HG03565 (cell line): ENCODE measurements around the gene ARHGEF7.

Experiments used
- ATAC-seq: cut with Tn5 transposase; IDR thresholded peaks from one replicate; pipeline ENCODE4 v1.9.1; 2021; ENCODE audit warnings: mild to moderate bottlenecking, moderate library complexity; ENCODE audit not compliant: unreplicated experiment

The ARHGEF7 gene

DNA sequence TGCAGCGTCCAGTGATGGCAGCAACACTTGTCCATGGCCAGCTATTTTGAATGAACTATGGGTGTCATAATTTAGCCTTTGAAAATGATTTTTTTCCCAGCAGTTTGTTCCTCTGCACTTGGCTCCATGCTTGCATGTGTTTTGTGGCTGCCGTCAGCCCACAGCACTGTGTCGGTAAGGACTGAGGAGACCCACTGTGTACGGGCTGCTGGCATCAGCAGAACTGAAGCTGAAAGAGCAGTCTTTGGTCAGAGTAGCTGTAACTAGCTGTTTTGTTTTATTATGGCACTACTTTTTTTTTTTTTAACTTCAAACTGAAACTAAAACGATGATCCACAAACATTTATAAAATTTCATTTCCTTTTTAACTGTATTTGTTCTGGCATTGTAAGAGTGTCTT, 155.0 kb downstream of the ARHGEF7 start:
- no peak for ATAC-seq

DNA sequence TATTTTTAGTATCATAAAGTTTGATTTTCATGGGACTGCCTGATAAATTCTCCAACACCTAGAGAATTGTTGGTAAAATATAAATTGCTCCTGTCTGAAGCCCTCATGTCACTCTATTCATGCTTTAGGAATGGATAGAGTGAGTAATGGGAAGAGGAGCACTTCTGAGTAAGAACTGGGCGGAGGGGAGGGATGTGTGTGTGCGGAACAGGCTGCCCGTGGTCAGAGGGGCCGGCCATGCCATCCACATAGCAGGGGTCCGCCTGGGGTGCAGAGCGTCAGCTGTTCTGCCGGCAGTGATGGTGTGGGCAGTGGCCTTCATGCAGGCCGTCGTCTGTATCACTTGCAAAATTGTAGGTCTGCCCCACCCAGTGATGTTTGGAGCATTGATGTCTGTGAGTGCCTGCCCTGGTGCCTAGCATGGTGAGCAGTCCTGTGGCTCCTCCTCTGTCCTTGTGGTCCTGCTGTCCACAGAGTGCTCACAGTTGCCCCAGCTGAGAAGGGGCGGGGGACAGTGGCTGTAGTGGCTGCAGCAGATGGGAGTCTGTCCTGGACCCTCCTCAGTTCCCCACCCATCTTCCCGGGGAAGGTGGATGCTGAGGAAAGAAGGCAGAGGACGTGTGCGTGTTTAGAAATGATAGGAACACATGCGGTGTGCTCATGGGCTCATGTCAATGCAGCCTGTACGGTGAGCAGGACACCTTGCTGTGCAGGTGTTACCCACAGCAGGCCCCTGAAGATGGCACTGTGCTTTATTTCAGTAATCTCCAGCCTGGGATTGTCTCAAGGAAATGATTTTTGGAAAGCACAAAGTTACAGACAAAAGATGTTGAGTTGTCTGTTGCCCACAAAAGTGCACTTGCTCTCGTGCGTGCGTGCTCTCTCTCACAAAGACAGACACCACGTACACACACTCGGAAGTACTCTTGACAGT, 155.9 kb downstream of the ARHGEF7 start:
- ATAC-seq, result no peak

DNA sequence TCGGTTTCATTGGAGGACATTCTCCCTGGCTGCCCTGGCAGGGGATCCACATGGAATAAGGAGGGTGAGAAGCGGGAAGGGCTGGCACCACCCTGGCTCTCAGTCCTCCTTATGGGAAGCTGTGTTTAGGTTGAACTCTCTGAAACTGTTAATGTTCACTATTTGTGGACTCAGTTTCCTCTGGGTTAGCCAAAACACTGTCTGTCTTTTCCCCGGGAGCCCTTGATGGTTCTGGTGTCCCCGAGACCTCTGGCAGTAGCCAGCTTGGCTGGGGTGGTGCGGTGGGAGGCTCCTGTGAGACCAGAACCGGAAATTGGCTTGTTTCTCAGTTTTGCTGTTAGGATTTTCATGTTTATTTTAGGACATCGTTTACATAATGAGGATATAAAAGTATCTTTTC, 157.0 kb downstream of the ARHGEF7 start:
- no peak for ATAC-seq

DNA sequence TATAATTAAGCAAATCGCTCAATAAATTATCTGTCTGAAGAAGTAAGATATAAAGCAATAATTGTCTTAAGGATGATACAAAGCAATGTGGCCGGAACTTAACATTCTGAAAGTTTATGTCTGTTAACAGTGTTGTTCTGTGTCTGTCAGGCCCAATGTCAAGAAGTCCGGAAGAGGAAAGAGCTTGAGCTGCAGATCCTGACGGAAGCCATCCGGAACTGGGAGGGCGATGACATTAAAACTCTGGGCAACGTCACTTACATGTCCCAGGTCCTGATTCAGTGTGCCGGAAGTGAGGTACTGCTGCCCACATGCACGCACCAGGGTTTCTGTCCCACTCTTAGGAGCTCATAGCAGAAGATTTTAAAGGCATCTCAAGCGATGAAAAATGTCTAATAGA, 160.3 kb downstream of the ARHGEF7 start:
- no peak for ATAC-seq

DNA sequence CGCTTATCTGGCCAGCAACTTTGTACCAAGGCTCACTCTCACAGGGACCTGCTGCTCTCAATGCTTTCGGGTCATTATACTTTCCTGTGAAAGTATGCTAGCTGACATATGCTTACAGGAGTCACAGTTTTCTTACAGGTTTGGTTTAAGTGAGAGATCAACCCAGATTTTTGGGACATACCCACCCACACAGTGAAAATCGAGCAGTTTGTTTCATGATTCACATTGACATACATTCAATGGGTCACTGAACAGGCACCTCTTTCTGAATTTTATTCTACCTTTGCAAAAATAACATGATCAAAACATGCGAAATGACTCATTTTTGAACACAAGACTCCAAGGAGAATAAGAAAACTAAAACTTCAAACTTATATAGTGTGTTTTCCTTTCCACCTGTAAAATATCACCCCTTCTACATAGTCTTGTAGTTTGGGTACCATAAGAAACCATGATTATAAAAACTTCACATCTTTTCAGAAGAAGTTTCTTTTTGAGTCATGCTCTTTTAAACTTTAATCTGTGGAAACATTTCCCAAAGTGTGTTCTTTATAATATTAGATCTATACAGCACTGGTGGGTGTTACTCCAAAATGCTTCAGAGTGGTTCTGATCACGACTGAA, 161.0 kb downstream of the ARHGEF7 start:
- ATAC-seq, result no peak

DNA sequence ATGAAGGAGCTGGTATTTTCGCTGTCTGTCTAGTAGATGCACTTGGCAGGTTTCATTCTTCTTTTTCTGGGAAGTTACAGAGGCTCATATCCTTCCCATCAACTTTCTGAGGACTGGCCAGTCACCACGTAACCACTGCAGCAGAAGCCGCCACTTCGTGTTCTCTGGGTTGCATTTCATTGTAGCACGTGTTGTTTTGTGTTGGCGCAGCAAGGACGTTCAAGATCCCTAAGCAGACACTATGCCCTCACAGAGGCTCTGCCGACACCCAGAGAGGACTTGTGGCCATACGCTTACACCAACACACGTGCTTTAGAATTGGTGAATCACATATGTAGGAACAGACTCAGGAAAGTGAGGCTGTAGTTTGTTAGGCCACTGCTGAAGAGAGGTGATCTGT, 163.1 kb downstream of the ARHGEF7 start:
- ATAC-seq, result no peak

DNA sequence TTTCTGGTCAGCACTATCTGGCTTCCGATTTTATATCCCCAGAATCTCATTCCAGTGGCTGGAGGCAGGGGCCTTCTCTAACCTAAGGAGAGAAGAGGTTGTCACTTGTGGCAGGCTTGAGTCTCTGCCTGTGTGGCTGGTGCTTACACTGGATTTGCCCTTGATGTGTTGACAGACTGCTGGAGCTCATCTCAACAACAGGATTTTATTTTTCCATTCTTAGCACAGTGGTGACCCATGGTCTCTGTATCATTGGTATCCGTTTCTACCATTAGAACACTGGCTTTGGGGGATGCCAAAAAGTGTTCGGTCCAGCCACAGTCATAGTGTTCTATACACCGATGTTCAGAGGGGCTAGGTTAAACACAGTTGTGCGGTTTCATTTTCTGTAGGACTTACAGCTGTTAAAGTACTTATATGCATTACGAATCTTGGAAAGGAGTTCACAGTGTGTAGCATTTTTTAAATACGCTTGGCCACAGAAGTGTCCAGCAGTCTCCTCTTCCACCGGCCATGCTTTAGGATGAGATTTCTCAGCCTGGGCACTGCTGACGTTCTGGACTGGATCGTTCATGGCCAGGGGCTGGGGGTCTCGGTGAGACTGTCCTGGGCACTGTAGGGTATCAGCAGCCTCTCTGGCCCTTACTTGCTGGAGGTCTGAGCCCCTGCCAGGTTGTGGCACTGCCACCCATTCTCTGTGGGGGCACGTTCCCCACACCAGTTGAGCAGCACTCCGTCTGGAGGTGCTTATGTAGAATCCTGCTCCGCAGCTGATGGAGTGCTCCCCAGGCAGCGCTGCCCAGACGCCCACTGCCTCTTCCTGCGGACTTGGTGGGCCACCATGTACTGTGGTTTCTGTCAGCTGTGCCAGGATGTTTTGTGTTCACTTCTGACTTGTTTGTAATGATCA, 163.9 kb downstream of the ARHGEF7 start:
- ATAC-seq, result no peak

DNA sequence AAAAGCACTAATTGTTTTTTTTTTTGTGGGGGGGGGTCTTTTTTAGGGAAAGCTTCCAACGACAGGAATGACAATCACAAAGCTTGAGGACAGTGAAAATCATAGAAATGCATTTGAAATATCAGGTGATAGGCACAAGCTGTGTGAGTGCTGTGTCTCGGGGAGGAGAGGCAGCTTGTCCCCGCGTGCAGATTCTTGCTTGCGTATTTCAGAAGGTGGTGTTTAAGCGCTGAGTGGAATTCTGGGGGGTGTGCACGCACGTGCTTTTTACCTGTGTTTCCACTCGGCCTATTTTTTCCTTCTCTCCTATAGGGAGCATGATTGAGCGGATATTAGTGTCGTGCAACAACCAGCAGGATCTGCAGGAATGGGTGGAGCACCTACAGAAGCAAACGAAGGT, 165.1 kb downstream of the ARHGEF7 start:
- no peak for ATAC-seq

DNA sequence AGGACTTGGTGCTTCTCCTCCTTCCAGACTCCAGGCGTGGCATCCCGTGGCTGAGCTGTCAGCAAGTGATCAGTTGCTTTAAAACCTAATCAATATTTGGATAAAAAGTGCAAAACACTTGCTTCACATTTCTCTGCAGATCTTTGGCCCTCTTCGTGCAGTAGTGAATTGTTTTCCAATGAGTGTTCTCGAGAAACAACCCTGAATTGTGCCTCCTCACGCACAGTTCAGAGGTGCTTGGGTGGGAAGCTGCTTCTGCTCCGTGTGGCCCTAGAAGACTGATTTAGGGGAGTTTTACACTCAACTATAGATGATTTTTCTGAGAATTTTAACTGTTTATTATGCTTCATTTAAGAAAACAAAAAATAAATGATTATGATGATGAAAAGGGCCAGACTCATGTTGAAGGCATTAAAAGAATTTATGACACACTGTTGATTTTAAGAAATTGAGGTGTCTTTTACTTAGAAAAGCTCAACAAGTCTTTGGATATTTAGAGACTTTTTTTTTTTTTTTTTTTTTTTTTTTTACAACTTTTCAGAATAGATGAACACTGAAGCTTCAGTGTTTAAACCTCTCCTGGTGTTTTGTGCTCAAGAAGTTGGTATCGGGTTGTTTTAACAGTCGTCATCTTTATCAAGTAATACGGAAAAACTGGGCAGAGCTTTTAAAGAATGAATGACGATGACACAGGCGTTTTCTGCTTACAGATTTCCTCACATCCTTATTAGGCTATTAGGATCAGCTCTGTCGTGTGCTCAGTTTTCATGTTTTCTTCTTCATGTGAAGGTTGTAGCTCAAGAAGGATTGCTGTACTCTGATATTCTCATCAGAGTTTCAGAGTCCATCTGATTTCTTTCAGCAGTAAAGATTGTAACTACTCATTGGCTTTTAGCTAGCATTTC, 165.8 kb downstream of the ARHGEF7 start:
- no peak for ATAC-seq

DNA sequence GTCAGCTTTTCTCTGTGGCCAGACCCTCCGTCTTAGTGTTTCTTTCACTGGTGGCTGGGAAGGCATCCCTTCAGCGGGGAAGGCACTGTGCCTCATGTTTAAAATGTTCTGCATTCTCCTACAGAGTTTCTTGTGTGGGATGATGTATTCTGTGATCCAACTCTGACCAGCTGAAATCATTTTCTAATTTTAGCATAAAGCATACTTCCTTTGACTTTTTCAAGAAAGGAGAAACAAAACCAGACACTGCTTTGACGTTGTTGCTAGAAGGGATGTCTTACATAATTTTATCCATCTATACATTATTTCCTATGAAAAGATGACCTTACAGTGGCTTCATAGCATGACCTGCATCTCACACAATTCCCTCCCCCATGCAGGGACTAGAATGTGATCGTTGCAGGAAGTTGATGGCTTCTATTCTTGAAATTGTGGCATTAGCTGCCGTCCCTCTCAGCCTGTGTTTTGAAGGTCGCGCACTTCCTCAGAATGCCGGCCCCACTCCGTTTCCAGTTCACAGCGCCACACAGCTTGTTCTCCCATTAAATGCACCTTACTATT, 166.7 kb downstream of the ARHGEF7 start:
- no peak for ATAC-seq

DNA sequence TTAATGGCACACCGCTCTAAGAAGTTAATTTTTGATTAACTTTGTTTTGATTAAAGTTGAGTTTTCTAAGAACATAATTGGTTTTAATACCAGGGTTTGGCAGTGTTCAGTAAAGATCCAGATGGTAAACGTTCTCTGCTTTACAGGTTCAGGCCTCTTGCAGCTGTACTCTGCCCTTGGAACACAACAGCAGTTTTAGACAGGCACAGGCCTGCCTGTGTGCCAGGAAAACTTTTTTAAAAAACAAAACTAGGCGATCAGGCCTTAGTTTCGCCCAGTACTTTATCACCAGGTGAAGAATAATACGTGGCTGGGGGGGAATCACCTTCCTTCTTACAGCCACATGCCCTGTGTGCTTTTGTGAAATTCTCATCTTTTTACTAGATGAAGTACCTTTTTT, 167.3 kb downstream of the ARHGEF7 start:
- no peak for ATAC-seq

DNA sequence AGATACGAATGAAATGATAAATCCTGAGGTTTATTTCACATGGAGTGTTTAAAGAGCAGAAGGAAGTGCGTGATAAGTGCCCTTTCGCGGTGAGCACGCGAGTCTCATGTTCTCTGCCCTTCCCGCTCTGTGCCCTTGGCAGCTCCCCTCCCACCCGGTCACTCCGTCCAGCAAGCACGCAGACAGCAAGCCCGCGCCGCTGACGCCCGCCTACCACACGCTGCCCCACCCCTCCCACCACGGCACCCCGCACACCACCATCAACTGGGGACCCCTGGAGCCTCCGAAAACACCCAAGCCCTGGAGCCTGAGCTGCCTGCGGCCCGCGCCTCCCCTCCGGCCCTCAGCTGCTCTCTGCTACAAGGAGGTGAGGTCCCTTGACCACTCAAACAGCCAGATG, 167.9 kb downstream of the ARHGEF7 start:
- no peak for ATAC-seq

DNA sequence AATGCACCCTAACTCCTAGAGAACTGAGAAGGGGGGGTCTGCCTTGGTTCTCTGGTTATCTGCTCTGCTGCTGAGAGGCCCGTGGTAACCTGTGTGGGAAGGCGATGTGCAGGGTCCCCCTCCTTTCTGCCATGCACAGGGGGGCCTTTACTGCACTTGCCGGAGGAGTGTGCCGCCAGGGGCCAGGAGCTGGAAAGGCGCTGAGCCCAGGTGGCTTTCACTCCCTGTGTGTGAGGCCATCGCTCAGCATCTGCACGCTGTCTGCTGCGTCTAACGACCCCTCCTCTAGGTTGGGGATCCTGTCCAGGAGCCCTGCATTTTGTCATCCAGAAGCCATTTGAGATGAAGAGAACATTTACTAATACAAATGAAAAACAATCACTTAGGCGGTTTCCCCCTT, 168.3 kb downstream of the ARHGEF7 start:
- no peak for ATAC-seq

DNA sequence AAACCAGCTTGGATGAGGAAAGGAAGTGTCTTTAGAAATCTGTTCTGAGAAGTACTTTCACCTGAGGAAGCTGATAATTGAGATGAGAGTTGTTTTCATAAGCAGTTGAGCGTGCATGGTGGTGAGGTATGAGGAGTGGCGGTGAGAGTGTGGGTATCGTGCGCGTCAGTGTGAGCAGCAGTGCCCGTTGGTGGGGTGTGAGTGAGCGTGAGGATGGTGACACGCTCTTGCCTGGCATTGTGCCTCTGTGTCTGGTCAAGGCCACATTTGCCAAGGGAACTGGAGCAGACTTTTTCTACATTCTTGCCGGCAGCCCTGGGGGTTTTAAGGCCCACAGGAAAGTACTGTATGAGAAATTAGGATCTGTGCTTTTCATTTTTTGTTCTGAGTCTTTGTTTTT, 168.9 kb downstream of the ARHGEF7 start:
- no peak for ATAC-seq

DNA sequence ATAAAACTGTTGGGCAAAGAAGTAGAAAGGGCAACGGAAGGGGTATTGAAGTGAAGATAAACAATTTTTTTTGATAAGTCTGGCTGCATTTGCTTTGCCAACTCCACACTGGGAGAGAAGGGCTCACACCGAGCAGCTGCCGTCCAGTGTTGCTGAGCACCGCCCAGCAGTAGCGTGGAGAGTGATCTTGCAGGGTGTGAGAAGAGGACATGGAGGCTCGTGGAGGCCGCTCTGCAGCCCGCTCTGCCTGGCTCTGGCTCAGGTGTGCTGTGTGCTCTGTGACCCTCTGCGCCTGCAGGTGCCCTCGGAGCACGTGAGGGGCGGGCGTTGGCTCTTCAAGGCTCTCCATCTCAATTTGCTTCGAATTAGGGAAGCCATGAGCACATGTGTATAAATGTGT, 169.5 kb downstream of the ARHGEF7 start:
- ATAC-seq, result no peak

DNA sequence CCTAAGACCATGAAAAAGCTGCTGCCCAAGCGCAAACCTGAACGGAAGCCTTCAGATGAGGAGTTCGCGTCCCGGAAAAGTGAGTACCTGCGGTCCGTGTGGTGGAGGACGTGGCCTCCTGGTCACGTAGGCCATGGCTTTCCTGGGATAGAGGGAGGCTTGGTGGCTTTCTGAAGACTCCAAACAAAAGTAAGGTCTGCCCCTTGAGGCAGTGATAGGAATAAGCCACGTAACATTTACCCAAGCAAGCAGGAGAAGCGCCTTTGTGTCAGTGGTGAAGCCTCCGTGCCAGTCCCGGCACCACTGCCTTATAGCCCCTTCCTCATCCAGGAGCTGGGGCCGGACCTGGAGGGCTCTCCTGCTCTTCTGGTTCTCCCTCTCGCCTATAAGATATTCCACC, 171.1 kb downstream of the ARHGEF7 start:
- no peak for ATAC-seq

DNA sequence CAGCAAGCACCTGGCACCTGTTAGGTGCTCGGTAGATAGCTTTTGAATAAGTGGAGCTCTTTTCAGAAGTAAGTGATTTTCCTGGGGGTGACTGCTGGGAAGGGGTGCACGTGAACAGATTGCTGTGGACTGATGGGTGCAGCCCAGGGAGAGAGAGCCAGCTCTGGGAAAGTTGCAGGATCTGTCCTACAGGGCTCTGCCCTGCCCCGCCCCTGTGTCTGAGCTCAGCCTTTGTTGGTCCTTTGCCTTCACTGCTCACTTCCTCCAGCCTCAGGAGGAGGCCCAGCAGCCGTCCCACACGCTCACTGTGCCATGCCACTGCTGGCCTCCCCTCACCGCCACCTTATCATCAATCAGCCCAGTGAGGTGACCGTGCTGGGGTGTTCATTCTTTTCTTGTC, 171.6 kb downstream of the ARHGEF7 start:
- no peak for ATAC-seq

DNA sequence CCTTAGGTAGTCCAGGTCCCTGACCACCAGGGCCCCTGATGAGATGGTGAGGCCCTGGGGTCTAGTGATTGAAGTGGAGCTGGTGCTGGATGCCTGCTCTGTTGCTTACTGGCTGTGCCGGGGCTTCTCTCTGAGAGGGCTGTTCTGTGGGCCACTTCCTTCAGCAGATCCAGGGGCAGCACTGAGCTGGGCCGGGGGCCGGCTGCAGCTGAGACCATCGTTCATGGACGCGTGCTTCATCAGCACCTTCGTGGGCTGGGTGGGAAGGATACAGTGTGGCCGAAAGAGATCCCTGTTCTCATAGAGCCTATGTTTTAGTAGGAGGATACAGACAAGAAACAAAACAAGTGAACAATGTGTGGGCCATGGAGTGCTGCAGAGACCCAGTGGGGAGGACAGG, 172.1 kb downstream of the ARHGEF7 start:
- ATAC-seq, result no peak

DNA sequence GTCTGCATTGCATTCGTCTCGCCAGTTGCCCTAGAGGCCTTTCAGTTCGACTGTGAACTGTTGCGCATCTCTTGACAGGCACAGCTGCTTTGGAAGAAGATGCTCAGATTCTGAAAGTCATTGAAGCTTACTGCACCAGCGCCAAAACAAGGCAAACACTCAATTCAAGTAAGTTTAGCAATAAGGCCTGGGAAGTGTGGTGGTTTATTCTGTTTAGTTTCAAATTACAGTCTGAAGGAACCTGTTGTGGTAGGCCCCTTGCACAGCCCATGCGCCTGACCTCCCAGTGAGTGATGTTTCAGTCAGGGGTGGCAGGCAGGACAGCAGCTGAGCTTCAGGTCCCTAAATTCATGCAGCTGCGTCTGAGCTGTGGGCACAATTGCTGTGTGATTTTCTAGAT, 173.2 kb downstream of the ARHGEF7 start:
- no peak for ATAC-seq

DNA sequence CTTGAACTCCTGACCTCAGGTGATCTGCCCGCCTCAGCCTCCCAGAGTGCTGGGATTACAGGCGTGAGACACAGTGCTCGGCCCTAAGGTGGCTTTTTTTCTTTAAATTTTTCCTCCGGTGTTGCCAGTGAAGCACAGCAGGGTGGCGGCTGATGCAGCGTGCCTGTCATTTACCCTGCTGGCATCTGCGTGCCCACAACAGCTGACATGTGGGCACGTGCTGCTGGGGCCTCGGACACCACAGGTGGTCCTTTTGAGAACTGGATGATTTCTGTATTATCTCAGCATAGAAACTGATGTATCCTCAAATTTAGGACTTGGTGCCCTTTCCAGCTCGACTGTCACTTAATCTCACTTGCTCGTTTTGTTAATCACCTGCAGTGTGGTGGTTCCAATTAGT, 174.1 kb downstream of the ARHGEF7 start:
- ATAC-seq, result no peak
